Hepatocyte (in vitro differentiated cells): ENCODE measurements around the gene SNTB2.

Experiments
- EZH2 ChIP-seq: fragments of 200-600 bp; sonication (generic); IDR thresholded peaks from 2 replicates; pipeline ENCODE4 v1.6.1; 2016; ENCODE audit warnings: antibody characterized with exemption, mild to moderate bottlenecking, borderline replicate concordance
- TF ChIP-seq, protein P1 (sequence below): fragments of 200-600 bp; sonication (generic); IDR thresholded peaks from 2 replicates; pipeline ENCODE4 v1.5.1; 2016; ENCODE audit warnings: antibody characterized with exemption, mild to moderate bottlenecking; ENCODE audit not compliant: poor library complexity

DNA sequence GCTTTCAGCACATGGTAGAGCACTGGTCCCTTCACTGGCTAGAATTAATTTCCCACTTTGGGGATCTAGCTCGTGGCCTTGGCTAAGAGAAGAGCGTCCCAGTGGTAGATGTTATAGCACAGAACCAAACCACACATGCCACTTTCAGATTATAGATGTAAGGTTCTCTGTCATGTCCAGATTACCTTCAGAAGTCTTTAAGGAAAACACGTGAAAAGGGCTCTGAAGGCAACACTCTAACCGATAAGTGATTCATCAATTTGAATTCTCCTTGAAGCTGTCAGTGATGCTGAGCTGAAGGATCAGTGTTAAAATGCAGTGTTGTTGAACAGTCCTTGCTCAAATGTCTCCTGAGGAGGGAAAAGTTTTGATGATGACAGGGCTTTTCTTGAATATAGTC, 80.7 kb downstream of the SNTB2 start:
- TF ChIP-seq, protein P1, sequence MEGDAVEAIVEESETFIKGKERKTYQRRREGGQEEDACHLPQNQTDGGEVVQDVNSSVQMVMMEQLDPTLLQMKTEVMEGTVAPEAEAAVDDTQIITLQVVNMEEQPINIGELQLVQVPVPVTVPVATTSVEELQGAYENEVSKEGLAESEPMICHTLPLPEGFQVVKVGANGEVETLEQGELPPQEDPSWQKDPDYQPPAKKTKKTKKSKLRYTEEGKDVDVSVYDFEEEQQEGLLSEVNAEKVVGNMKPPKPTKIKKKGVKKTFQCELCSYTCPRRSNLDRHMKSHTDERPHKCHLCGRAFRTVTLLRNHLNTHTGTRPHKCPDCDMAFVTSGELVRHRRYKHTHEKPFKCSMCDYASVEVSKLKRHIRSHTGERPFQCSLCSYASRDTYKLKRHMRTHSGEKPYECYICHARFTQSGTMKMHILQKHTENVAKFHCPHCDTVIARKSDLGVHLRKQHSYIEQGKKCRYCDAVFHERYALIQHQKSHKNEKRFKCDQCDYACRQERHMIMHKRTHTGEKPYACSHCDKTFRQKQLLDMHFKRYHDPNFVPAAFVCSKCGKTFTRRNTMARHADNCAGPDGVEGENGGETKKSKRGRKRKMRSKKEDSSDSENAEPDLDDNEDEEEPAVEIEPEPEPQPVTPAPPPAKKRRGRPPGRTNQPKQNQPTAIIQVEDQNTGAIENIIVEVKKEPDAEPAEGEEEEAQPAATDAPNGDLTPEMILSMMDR, result no peak
- no peak for TF ChIP-seq EZH2
